ENCODE results near the gene LYRM9.
"Not testable (repeated sequence)": the region's sequence is repeated elsewhere in the genome, so short reads cannot be mapped to it uniquely, and the experiment has no call there.

LYRM9 gene

DNA sequence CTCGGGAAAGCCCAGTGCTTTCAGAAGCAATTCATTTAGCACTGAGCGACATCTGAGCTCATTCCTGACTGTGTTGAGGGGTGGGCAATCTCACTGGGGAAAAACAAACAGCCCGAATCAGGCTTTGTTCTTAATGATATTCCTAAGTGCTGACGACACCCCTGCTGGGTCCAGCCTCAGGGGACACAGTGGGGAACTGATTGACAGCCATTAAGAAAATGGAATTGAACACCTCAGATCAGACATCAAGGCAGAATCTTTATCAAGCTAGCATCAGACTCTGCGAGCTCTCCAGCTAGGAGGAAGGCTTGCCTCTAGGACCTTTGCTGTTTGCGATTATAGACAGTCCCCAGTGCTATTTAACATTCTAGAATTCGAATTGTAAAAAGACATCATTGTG, 22.5 kb upstream of the LYRM9 start:
- no peaks in the 10 kb centered on the region for H3K4me1 ChIP-seq
- H3K36me3 ChIP-seq = no peaks in the 10 kb centered on the region
- no peak overlapping the region for H3K4me3 ChIP-seq
- peaks cover 0 to 11% of the 10 kb centered on the region in 2 donors for H3K27me3 ChIP-seq
- DNase-seq = no peak
- intact Hi-C loops (cut with DNase I; ENCODE audit: low total_unique reads) = no loop called here
- TF ChIP-seq, protein P1, sequence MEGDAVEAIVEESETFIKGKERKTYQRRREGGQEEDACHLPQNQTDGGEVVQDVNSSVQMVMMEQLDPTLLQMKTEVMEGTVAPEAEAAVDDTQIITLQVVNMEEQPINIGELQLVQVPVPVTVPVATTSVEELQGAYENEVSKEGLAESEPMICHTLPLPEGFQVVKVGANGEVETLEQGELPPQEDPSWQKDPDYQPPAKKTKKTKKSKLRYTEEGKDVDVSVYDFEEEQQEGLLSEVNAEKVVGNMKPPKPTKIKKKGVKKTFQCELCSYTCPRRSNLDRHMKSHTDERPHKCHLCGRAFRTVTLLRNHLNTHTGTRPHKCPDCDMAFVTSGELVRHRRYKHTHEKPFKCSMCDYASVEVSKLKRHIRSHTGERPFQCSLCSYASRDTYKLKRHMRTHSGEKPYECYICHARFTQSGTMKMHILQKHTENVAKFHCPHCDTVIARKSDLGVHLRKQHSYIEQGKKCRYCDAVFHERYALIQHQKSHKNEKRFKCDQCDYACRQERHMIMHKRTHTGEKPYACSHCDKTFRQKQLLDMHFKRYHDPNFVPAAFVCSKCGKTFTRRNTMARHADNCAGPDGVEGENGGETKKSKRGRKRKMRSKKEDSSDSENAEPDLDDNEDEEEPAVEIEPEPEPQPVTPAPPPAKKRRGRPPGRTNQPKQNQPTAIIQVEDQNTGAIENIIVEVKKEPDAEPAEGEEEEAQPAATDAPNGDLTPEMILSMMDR (IDR thresholded peaks at IDR 0.05) = no peak
- no peaks in the 10 kb centered on the region for H3K9me3 ChIP-seq
- H3K27ac ChIP-seq = no peak overlapping the region

DNA sequence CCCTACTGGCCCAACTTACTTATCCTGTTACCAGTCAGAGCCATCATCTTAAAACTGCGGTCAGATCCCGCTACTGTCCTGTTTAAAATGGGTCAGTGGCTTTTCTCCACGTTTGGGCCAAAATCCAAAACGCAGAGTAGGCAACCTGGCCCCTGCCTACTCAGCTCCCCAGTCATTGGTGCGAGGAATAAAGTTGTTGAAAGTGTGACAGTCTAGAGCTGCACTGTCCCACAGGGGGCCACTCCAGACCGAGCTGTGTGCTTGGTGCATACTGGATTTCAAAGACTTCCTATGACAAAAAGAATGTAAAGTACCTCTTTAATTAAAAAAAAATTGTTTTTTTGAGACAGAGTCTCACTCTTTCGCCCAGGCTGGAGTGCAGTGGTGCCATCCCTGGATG, 21.2 kb upstream of the LYRM9 start:
- Histone ChIP-seq H3K27me3 (peaks cover 0 to 11% of the 10 kb centered on the region in 2 donors), H3K4me3 (no peak overlapping the region), H3K4me1 (no peaks in the 10 kb centered on the region), H3K9me3 (no peaks in the 10 kb centered on the region), H3K36me3 (no peaks in the 10 kb centered on the region), H3K27ac (no peak overlapping the region)
- TF ChIP-seq, protein P1 (IDR thresholded peaks at IDR 0.05) = no peak
- intact Hi-C loops (cut with DNase I; ENCODE audit: low total_unique reads) = no loop called here
- no peak for DNase-seq

DNA sequence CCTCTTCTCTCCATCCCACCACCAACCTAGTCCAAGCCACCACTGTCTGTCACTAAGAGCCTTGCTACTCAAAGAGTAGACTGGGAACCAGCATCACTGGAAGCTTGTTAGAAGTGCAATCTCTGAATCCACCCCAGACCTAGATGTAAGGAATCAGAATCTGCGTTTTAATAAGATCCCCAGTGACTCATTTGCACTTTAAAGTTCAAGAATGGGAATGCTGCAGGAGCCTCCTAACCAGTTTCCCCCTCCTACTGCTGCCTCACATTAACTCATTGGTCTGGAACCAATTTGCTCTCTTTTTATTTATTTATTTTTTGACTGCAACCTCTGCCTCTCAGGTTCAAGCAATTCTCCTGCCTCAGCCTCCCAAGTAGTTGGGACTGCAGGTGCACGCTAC, 19.8 kb upstream of the LYRM9 start:
- Histone ChIP-seq H3K4me1 (no peaks in the 10 kb centered on the region), H3K27ac (no peak overlapping the region), H3K36me3 (no peaks in the 10 kb centered on the region), H3K4me3 (no peak overlapping the region), H3K27me3 (peaks cover 0 to 11% of the 10 kb centered on the region in 2 donors), H3K9me3 (no peaks in the 10 kb centered on the region)
- intact Hi-C loops (cut with DNase I; ENCODE audit: low total_unique reads) = no loop called here
- no peak for DNase-seq
- TF ChIP-seq, protein P1 (IDR thresholded peaks at IDR 0.05) = no peak

DNA sequence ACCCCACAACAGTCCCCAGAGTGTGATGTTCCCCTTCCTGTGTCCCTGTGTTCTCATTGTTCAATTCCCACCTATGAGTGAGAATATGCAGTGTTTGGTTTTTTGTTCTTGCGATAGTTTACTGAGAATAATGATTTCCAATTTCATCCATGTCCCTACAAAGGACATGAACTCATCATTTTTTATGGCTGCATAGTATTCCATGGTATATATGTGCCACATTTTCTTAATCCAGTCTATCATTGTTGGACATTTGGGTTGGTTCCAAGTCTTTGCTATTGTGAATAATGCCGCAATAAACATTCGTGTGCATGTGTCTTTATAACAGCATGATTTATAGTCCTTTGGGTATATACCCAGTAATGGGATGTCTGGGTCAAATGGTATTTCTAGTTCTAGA, 19.1 kb upstream of the LYRM9 start:
- DNase-seq; H3K36me3 ChIP-seq; H3K27ac ChIP-seq; H3K9me3 ChIP-seq; H3K4me1 ChIP-seq; H3K4me3 ChIP-seq; intact Hi-C loops (cut with DNase I; ENCODE audit: low total_unique reads); H3K27me3 ChIP-seq: not testable (repeated sequence)

DNA sequence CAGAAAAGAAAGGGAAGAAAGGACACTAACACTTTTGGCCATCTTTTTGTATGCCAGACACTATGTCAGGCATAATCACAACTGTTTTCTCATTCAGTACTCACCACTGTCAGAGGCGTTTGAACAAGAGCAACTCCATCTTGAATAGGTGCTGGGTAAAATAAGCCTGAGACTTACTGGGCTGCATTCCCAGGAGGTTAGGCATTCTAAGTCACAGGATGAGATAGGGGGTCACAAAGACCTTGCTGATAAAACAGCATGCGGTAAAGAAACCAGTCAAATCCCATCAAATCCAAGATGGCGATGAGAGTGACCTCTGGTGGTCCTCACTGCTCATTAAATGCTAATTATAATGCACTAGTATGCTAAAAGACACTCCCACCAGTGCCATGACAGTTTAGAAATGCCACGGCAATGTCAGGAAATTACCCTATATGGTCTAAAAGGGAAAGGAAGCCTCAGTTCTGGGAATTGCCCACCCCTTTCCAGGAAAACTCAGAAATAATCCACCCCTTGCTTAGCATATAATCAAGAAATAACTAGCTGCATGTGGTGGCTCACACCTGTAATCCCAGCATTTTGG, 14.9 kb upstream of the LYRM9 start:
- Histone ChIP-seq H3K4me1 (no peaks in the 10 kb centered on the region), H3K27ac (no peak overlapping the region), H3K4me3 (no peak overlapping the region), H3K27me3 (peaks cover 0 to 5% of the 10 kb centered on the region in 2 donors), H3K36me3 (no peaks in the 10 kb centered on the region), H3K9me3 (no peaks in the 10 kb centered on the region)
- DNase-seq = no peak
- TF ChIP-seq, protein P1 (IDR thresholded peaks at IDR 0.05) = no peak
- intact Hi-C loops (cut with DNase I; ENCODE audit: low total_unique reads) = no loop called here

DNA sequence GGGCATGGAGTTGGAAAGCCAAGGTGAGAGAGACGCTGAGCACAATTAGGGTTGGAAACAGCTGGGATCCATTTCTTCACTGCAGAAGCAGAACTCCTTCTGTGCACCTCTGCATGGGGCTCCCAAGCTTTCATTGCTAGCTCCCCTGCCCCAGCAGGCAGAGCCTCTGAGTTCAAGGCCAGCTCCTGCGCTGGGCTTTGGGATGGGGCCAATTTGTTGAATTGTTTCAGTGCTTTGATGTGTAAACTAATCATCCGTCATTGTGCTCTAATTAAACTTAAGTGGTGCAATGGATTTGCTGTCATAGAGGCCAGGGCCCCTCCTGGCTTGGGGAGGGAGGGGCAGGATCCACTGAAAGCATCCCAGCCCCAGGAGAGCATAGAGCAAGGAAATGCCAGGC, 13.5 kb upstream of the LYRM9 start:
- H3K36me3 ChIP-seq = no peaks in the 10 kb centered on the region
- intact Hi-C loops (cut with DNase I; ENCODE audit: low total_unique reads) = no loop called here
- peaks cover 0 to 13% of the 10 kb centered on the region in 2 donors for H3K27me3 ChIP-seq
- no peaks in the 10 kb centered on the region for H3K9me3 ChIP-seq
- TF ChIP-seq, protein P1 (IDR thresholded peaks at IDR 0.05) = no peak
- H3K27ac ChIP-seq = no peak overlapping the region
- H3K4me1 ChIP-seq = no peaks in the 10 kb centered on the region
- no peak overlapping the region for H3K4me3 ChIP-seq
- no peak for DNase-seq
